Left forelimb (tissue), 1 donor: ENCODE measurements around the gene HOXD9.

Experiments used
- DNase-seq: peaks from one replicate; pipeline ENCODE4 v3.0.0-alpha.2; 2018; ENCODE audit warnings: low spot score

The HOXD9 gene

DNA sequence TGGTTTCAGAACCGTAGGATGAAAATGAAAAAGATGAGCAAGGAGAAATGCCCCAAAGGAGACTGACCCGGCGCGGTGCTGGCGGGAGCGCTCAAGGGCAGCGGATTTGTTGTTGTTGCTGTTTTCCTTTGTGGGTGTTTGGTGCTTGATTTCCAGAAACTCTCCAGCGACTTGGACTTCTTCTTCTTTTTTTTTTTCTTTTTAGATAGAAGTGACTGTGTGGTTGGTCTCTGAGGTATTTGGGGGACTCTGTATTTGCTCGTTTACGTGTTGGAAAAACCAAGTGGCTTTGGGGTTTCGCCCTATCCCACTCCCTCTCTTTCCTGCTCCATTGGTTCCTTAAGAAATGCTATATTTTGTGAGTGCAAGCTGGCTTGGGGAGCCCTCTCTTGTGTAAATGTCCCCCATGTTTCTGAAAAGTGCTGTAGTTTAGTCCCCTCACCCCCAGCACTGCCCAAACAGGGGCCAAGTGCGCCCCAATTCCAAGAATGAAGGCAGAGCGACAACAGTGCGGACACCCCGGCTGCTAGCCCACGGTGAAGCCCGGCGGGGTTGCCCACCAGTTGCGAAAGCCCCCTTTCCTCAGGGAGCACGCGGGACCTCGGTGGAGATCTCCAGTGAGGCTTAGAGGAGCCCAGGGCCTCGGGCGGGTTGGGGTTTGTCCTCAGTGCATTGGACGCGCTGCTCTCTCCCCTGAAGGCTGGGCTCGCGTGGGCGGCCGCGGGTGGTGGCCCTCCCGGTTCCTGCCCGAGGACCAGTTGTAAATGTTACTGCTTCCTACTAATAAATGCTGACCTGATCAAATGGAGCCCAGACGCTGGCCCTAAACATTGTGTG is 1.8 kb downstream of the HOXD9 start:
- no peak for DNase-seq

DNA sequence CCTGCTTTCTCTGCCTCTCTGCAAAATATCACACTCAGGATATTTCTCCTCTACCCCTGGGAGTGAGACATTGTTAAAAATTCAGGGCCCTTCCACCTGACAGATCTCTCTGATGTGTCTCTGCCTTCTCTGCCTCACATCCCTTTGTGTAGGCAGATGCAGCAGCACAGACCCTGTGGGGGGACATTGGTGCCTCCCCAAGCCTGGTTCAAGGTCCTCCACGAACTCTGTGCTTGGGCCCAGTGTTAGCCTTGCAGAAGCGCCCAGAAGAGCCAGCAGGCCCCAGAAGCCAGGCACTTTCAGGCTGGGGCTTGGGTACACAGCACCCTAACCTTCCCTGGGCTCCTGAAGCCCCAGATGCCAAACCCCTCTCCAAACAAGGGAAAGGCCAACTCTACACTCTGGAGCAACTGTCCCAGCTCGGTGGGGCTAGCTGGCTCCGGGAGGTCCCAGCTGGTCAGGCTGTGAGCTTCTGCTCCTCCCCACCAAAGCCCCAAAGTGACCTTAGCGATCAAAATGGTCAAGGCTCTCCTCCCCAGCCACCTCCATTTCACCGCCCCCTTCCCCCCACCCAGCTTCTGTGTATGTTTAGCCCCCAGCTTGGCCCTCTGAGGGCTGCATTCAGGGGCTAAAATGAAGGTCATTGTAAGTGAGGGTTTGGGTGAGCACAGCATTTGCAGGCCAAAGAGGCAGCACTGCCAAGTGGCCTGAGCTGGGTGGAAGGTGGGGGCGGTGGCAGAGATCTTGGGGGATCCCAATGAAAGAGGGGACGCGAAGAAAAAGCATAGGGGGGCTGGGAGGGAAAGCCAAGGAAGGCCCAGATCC is 2.6 kb downstream of the HOXD9 start:
- DNase-seq, result no peak

DNA sequence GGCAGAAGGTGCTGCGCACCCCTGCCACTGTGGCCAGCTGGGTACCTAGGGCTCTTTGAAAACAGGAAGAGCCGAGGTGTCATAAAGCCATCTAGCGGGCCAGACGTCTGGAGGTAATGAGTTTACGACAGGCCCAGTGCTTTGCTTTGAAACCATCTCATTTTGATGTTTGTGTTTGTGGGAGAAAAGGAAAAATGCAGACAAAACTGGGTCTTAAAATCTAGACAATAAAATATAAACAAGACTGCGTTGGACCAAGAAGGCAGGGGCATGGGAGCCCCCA is 3.2 kb downstream of the HOXD9 start:
- DNase-seq, result no peak

DNA sequence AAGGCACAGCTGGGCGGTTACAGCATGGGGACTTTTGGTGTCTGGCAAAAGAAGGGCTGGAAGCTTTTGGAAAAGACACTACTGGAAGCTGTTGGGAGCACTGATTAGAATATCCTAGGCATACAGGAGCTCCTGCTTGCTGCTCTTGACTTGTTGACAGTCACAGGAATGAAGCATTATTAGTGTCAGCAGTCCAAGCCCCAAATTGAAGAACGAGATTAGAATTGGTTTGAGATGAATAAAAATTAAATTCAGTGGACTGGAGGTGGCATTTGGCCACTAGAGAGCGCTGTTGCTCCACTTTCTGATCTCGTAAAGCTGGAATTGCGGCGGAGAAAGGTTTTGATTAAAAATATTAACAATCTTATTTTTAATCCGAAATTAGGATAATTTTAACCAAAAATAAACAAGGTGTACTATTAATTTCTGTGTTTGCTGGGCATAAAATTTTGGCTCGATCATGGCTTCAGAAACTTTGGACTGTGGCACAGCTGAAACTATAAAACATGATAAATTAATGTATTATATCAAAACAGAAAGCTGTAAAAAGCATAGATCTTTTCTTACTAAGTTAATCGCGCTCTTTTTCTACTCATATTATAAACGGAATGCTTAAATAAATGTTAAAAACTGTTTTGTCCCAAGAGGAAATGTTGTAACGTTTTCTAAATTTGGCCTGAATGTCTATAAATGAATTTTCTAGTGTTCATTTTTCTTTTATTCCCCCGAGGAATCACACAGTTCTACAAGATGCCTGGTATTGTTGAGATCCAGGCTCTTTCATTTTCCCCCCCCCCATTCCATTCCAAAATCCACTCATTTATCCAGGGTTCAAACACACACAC is 4.6 kb downstream of the HOXD9 start:
- DNase-seq, result no peak

DNA sequence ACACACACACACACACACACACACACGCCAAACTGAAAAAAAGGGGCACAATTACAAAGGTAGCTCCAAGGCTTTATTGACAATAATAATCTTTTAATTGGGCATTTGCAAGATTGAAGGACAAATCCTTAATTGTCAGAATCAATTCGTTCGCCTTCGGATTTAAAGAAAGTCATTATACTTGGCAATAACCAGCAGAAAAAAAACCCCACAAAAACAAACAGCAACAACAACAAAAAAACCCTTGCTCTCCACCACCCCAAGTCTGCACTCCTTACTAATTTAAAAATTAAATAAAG is 5.2 kb downstream of the HOXD9 start:
- DNase-seq, result no peak

DNA sequence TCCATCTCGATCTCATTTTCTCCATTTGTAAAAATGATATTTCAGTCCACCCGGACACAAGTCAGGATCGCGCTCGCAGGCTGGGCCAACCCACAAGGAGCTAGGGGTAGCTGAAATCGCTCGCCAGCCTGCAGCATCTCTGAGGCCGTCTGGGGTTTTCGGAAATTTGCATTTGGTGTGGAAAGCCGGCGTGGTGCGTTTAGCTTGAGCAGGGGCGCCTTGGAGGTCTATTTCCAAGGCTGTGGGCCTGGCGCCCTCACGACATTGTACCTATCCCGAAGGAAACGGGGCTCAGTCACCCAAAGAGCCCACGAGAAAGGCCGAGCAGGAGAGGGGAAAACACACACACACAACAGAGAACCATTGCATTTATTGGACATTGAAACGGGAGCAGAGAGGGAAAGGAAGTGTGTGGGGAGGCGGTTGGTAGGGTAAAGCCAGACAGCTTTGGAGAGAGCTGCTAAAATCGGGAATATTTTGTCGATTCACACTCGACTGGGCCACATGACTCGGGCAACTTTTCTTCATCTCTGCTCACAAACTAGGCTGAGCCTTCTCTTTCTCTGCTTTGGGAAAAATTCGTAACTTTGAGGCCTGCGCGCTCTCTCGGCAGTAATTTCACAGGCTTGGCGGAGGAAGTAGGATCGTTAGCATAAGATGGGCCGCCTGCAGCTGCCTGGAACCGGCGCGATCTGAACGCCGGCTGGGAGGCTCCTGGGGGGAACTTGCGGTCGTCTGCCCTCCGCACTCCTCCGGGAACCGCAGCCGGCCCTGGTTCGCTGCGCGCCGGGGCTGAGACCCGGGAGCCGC is 5.9 kb downstream of the HOXD9 start:
- DNase-seq, result no peak

DNA sequence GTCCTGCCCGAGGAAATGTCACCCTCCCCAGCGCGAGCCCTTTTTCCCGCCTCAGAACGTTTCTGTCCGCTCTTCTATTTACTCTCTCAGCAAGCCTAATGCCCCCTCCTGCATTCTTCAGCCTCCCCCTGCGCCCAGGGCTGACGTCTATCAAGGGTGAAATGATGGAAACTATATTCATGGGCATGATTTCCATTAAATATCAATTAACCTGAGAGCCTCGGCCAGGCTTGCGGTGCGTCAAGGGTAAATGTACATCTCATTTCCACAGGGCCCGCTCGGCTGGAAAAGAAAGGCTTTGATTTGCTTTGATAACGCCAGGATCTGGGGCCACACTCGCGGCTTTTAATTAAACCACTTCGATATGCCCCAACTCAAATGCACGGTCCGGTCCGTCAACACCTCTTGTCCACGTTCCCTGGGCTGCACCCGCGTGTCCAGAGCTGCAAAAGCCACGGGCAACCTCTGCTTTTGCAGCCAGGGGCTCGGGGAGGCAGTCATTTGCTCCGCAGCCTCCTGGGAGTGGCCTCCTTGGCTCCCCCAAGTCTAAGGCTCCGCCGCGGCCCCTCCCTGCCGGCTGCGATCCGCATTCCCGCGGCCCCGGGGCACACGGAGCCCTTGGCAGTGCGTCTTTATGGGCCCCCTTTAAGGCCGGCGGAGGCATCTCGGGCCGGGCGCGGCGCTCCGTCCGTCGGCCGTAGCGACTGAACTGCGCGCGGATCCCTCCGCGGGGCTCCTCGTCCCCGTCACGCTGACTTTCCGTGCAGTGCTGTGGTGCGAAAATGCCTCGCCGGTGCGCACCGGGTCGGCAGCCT is 6.7 kb downstream of the HOXD9 start, which contains the start of gene HOXD8:
TSS of gene HOXD8 (plus strand) at position 724 of the 815 bp plus-strand sequence. CDS start 662 bp downstream, outside the sequence.
- peak; percentile 92 for DNase-seq

DNA sequence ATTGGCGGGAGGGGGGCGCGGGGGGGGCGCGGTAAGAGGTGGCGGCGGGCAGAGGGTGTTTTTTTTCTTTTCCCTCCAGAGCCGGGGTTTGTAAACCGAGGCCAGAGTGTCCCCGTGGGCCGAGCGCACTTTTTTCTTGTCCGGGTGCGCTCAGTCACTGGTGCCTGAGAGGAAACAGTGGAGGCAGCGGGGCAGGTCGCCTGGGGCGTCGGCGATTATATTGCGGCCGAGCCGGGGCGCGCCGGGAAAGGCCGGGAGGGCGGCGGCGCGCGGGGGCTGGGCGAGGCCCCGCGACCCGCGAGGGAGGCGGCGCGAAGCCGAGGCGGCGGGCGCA is 7.3 kb downstream of the HOXD9 start:
- peak; percentile 83 for DNase-seq

DNA sequence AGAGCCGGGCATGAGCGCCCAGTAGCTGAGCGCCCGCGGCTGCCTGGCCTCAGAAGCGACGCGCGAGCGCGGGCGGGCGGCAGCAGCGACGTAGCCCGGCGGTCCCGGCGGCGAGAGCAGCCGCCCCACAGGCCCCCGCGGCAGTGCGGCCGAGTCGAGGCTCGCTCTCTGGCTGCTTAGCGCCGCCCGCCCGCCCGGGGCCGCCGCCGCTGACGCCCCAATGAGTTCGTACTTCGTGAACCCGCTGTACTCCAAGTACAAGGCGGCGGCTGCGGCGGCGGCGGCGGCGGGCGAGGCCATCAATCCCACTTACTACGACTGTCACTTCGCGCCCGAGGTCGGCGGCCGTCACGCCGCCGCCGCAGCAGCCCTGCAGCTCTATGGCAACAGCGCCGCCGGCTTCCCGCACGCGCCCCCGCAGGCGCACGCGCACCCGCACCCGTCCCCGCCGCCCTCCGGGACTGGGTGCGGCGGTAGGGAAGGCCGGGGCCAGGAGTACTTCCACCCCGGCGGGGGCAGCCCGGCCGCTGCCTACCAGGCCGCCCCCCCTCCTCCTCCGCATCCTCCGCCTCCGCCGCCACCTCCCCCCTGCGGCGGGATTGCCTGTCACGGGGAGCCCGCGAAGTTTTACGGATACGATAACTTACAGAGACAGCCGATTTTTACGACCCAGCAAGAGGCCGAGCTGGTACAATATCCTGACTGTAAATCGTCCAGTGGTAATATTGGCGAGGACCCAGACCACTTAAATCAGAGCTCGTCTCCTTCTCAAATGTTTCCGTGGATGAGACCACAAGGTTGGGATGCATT is 7.8 kb downstream of the HOXD9 start:
- DNase-seq, result peak; percentile 87

DNA sequence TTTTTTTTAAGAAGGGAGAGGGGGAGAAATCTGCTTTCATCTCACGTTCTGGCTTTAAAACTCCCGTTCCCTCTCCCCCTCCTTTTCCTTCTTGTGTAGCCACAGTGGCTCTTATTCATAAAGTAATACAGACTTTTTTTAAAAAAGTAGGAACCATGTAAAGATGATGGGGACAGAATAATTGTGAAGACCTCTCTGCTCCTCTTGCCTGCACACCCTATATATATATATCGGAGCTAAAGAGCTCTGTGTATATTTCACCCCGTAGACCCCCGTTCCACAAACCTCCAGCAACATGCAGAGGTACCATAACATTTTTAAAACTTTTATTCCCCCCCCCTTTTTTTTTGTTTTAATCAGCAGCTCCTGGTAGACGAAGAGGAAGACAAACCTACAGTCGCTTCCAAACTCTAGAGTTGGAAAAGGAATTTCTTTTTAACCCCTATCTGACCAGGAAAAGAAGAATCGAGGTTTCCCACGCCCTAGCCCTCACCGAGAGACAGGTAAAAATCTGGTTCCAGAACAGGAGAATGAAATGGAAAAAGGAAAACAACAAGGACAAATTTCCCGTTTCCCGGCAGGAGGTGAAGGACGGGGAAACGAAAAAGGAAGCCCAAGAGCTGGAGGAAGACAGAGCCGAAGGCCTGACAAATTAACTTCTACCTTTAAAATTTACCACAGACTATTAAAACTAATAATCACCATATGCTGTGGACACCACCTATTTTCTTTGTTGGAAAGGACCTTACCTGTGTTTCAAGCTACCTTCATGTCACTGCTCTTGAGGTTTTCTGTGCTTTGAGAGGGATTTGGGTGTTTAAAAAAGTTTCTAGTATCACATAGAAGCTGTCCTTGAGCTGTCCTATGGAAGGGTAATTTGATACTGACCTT is 8.7 kb downstream of the HOXD9 start:
- no peak for DNase-seq

DNA sequence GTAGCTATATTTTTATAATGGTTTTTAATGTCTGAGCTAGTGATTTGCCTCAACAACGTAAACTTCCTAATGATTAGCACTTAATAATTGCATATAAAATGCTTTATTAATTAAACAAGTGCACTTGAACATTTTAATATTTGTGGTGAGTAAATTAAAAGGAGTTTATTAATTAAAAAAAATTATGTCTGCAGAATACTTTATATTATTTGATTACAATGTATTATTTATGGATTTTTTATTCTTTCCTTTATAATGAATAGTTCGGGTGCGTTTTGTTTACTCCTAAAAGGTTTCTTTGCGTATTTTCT is 9.3 kb downstream of the HOXD9 start:
- DNase-seq, result no peak

DNA sequence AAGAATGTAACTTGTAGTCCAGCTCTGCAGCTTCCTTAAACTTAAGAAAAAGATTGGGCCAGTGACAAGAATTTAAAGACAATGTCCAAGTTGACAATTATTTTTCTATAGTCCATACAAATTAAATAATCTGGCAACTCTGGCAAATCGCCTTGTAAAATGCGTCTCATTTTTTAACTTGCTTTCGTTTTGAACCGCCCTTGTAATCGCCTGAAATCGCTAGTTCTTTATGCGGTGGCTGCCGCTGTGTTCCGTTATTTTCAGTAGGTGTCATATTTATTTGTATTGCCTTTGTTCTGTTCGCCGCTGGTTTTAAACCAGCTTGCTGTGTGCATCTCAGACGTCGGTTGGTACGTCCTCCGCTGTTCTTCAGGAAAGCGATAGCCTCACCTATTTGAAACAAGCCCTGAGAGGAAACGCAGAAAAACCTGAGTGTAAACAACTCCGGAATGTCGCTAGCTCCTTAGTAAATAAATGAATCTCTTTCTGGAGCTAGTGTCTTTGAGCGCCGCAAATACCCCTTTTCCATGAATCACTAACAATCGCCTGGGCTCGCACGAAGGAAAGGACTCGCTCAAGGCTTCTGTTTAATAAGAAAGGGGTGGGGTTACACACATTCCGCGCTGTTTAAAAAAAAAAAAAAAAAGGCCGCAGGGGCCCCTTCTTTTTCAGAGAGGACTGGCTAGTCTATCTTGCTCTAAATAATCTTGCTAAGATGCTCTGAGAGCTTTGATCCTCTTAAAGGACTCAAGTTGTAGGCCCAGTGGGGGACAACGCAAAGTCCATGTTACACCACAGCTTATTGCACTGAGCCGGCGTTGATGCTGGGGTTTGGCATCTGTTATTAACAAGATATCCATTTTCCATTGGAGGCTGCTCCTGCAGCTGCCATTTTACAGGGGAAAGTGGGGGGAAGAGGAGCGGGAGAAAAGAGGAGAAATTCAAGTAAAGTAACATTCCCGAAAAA is 10.0 kb downstream of the HOXD9 start:
- DNase-seq, result no peak

DNA sequence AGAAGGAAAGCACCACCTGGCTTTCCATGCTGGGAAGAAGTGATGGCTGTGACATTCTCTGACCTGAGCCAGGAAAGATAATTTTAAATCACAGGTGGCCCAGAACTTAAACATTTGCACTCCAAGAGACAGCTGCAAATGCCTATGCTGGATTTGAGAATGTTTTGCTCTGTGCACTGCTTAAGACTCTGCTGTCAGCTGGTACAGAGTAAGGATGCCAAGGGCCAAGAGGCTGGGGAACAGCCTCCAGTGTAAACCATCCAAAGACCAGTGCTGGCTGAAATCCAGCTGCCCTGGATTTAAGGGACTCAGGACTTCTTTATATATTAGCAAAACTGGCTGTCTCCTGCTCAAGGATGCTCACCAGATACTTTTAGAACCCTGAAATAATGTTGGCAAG is 10.9 kb downstream of the HOXD9 start:
- DNase-seq, result no peak

DNA sequence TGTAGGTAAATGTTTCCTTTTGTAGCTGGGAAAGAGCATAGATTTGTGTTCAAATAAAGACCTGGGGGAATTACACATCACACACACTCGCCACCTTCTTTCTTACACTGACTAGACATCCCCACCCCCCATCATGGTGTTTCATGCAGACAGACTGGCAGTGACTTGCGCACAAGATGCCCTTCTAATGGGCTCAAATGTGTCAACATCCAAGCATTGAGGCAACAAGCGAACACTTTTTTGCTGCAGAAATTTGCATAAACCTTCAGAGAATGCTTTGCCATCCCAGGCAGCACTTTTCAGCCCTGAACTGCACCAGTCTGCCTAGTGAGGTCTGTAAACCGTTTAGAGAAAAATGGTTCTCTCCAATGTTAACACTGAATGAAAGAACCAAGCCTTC is 11.5 kb downstream of the HOXD9 start:
- DNase-seq, result no peak

DNA sequence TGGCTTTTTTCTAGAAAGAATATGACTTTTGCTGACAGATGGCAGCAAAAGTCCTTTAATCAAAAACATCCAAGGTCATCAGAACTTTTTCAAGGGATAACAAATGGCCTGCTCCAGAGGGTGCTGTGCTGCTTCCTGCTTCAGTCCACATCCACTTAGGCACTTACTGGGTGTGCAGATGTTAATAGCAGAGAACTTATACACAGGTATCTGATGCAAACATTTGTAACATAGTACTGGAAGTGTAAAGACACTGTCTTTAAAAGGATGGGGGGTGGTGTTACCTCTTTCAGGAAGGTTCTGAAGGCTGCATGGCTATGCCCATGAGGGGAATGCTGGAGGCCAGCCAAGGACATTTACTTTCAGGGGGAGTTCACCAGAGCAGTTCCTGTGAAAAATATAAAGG is 12.5 kb downstream of the HOXD9 start:
- no peak for DNase-seq

DNA sequence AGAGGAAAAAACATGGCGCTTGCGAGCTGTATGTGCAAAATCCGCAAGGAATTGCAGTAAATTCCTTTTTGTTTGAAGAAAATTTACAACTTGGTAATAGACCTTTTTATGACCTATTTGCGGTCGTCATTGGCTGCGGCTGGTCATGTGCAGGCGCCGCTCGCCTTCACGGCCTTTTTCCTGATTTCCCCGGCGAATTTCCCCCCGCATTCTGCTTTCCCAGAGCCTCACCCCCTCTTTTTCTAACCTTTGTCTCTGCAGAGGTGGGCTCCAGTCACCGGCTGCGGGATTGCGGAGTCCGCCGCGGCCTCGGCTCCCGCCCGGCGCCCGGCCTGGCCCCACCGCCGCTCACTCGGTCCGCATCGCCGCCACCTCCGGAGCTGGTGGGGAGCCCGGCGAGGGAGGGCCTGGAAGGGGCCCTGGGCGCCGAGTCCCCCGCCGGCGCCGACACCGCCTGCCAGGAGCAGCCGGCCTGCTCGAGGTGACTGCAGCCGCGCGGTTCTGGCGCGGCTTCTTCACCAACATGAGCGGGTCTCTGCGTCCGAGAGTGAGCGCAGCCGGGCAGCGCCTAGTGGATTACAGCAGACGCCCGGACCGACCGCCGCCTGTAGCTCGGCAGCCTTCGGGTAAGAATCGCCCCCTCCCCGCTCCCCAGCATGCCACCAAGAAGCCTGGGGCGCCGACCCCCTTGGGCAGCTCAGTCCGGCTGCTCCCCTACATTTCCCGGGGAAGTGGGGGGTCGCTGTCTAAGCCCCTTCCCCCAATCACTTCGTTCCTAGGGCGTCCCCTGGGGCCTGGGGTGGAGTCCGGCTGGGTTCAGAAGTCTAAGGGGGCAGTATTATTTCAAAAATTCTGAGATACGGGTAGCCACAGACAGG is 14.1 kb downstream of the HOXD9 start:
- peak; percentile 80 for DNase-seq

DNA sequence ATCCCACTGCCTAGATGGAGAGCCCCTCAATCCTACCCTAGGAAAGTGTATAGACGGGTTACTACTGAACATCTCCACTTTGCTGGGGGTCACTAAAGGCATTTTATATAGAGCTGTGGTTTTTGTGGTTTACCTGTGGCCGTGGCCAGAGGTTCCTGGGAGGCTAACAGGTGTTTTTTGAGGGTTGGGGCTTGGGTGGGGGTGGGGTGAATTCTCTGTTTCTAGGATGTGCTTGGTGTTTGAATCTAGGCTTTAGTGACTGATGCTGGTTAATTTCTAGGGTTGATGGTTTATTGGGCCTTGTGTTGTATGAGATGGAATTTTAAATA is 14.7 kb downstream of the HOXD9 start:
- no peak for DNase-seq
